ENCODE results near the gene HNF1B. TPM values are rescaled to one million over a fixed set of nuclear protein-coding genes. Genes with fewer than 3 reads are reported as not detected.
A peak's percentile ranks its signal among the peaks of the same experiment; 100 is the strongest.

The HNF1B gene
- total RNA-seq, 1 experiment from 2014 or later, result 11.4 TPM

GRCh38 chr17:37766971-37767370 is 22.1 kb upstream of the HNF1B start:
- in situ Hi-C loops (cut with HindIII; ENCODE audit: low pct_unique_long_range_greater_than_20kb, low sequenced_read_pairs), result no loop called here

GRCh38 chr17:37764383-37764782 is 19.5 kb upstream of the HNF1B start:
- DNase-seq (ENCODE audit: low read depth), result no peak
- in situ Hi-C loops (cut with HindIII; ENCODE audit: low pct_unique_long_range_greater_than_20kb, low sequenced_read_pairs), result no loop called here

More at GRCh38 chr17:37766971-37767370, 22.1 kb upstream of the HNF1B start:
- no peak for DNase-seq (ENCODE audit: low read depth)

GRCh38 chr17:37762666-37763065 is 17.8 kb upstream of the HNF1B start:
- in situ Hi-C loops (cut with HindIII; ENCODE audit: low pct_unique_long_range_greater_than_20kb, low sequenced_read_pairs), result no loop called here

GRCh38 chr17:37761961-37762360 is 17.1 kb upstream of the HNF1B start:
- in situ Hi-C loops (cut with HindIII; ENCODE audit: low pct_unique_long_range_greater_than_20kb, low sequenced_read_pairs), result no loop called here
- no peak for DNase-seq (ENCODE audit: low read depth)

More at GRCh38 chr17:37762666-37763065, 17.8 kb upstream of the HNF1B start:
- no peak for DNase-seq (ENCODE audit: low read depth)

GRCh38 chr17:37761059-37761458 is 16.2 kb upstream of the HNF1B start:
- in situ Hi-C loops (cut with HindIII; ENCODE audit: low pct_unique_long_range_greater_than_20kb, low sequenced_read_pairs), result no loop called here
- DNase-seq (ENCODE audit: low read depth), result no peak

GRCh38 chr17:37759014-37759637 is 14.3 kb upstream of the HNF1B start:
- DNase-seq (ENCODE audit: low read depth), result peak; percentile 66
- in situ Hi-C loops (cut with HindIII; ENCODE audit: low pct_unique_long_range_greater_than_20kb, low sequenced_read_pairs), result no loop called here

GRCh38 chr17:37756051-37756450 is 11.2 kb upstream of the HNF1B start:
- no peak for DNase-seq (ENCODE audit: low read depth)
- in situ Hi-C loops (cut with HindIII; ENCODE audit: low pct_unique_long_range_greater_than_20kb, low sequenced_read_pairs), result no loop called here

GRCh38 chr17:37755455-37755854 is 10.6 kb upstream of the HNF1B start:
- in situ Hi-C loops (cut with HindIII; ENCODE audit: low pct_unique_long_range_greater_than_20kb, low sequenced_read_pairs), result no loop called here
- no peak for DNase-seq (ENCODE audit: low read depth)

GRCh38 chr17:37754363-37754762 is 9.5 kb upstream of the HNF1B start:
- in situ Hi-C loops (cut with HindIII; ENCODE audit: low pct_unique_long_range_greater_than_20kb, low sequenced_read_pairs), result no loop called here
- DNase-seq (ENCODE audit: low read depth), result no peak

GRCh38 chr17:37752482-37752881 is 7.6 kb upstream of the HNF1B start:
- peak; percentile 86 for DNase-seq (ENCODE audit: low read depth)
- in situ Hi-C loops (cut with HindIII; ENCODE audit: low pct_unique_long_range_greater_than_20kb, low sequenced_read_pairs), result no loop called here

GRCh38 chr17:37750768-37751475 is 6.1 kb upstream of the HNF1B start:
- peak; percentile 56 for DNase-seq (ENCODE audit: low read depth)
- in situ Hi-C loops (cut with HindIII; ENCODE audit: low pct_unique_long_range_greater_than_20kb, low sequenced_read_pairs), result no loop called here

- in situ Hi-C loops (cut with HindIII; ENCODE audit: low pct_unique_long_range_greater_than_20kb, low sequenced_read_pairs), result no loop called here
- DNase-seq (ENCODE audit: low read depth), result no peak
These were observed 5.4 kb upstream of the HNF1B start for GRCh38 chr17:37750292-37750691.

GRCh38 chr17:37747222-37747621 is 2.4 kb upstream of the HNF1B start:
- in situ Hi-C loops (cut with HindIII; ENCODE audit: low pct_unique_long_range_greater_than_20kb, low sequenced_read_pairs), result no loop called here
- DNase-seq (ENCODE audit: low read depth), result no peak

- in situ Hi-C loops (cut with HindIII; ENCODE audit: low pct_unique_long_range_greater_than_20kb, low sequenced_read_pairs), result no loop called here
- no peak for DNase-seq (ENCODE audit: low read depth)
These were observed 1.8 kb upstream of the HNF1B start for GRCh38 chr17:37746617-37747016.

- DNase-seq (ENCODE audit: low read depth), result no peak
- in situ Hi-C loops (cut with HindIII; ENCODE audit: low pct_unique_long_range_greater_than_20kb, low sequenced_read_pairs), result no loop called here
These were observed 1.1 kb upstream of the HNF1B start for GRCh38 chr17:37745801-37746426.

GRCh38 chr17:37744633-37744927 is 279 bp downstream of the HNF1B start:
- in situ Hi-C loops (cut with HindIII; ENCODE audit: low pct_unique_long_range_greater_than_20kb, low sequenced_read_pairs), result no loop called here
- peak; percentile 77 for DNase-seq (ENCODE audit: low read depth)

- in situ Hi-C loops (cut with HindIII; ENCODE audit: low pct_unique_long_range_greater_than_20kb, low sequenced_read_pairs), result no loop called here
- no peak for DNase-seq (ENCODE audit: low read depth)
These were observed 805 bp downstream of the HNF1B start for GRCh38 chr17:37743875-37744632.

- in situ Hi-C loops (cut with HindIII; ENCODE audit: low pct_unique_long_range_greater_than_20kb, low sequenced_read_pairs), result no loop called here
- DNase-seq (ENCODE audit: low read depth), result peak; percentile 81
These were observed 1.3 kb downstream of the HNF1B start for GRCh38 chr17:37743612-37743874.
